Choroid plexus epithelial cell (primary cell): Measurements from ENCODE around the gene RNF157.

Experiments
- DNase-seq: peaks from one replicate; pipeline ENCODE4 v3.0.0-alpha.2; 2010; ENCODE audit warnings: low read depth
- H3K4me3 ChIP-seq: 2 replicates; pipeline ENCODE4 v1.5.1; 2011; ENCODE audit warnings: low read depth, mild to moderate bottlenecking, control low read depth, low read length, moderate library complexity
- CTCF ChIP-seq: conservative IDR thresholded peaks from 2 replicates; pipeline ENCODE4 v1.5.1; 2011; ENCODE audit warnings: low read depth, mild to moderate bottlenecking, control low read depth, inconsistent platforms, low read length, moderate library complexity

RNF157 gene

GRCh38 chr17:76138896-76139752, 101.2 kb downstream of the RNF157 start:
- TF ChIP-seq CTCF, result no peak
- H3K4me3 ChIP-seq, result no peak overlapping the region
- no peak for DNase-seq

- H3K4me3 ChIP-seq, result no peak overlapping the region
- no peak for DNase-seq
- TF ChIP-seq CTCF, result no peak
Measured at GRCh38 chr17:76138234-76138895, 101.9 kb downstream of the RNF157 start.

- no peak for TF ChIP-seq CTCF
- no peak overlapping the region for H3K4me3 ChIP-seq
- DNase-seq, result no peak
Measured at GRCh38 chr17:76137351-76138233, 102.7 kb downstream of the RNF157 start.

- DNase-seq, result no peak
- TF ChIP-seq CTCF, result no peak
- H3K4me3 ChIP-seq, result no peak overlapping the region
Measured at GRCh38 chr17:76137001-76137350, 103.3 kb downstream of the RNF157 start.

- no peak for DNase-seq
- TF ChIP-seq CTCF, result no peak
- H3K4me3 ChIP-seq, result no peak overlapping the region
Measured at GRCh38 chr17:76136276-76137000, 103.9 kb downstream of the RNF157 start.

DNA sequence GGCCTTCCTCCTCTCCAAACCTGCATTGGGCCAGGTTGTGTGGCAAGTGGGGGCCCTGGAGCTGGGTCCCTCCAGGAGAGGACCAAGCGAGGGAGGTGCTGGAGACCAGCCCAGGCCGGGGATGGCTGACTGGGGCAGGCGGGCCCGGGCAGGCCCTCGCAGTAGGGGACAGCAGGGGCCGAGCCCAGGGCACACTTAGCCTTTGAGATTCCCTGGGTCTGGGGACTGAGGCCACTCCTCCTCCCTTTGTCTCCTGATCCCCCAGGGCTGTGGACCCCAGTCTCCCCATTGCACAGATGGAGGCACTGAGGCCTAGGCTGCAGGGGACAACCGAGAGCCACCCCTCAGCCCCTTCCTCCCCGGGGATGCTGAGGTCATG, 104.5 kb downstream of the RNF157 start:
- no peak for TF ChIP-seq CTCF
- DNase-seq, result no peak
- H3K4me3 ChIP-seq, result no peak overlapping the region
